ENCODE results near the gene IDH3A.

DNA sequence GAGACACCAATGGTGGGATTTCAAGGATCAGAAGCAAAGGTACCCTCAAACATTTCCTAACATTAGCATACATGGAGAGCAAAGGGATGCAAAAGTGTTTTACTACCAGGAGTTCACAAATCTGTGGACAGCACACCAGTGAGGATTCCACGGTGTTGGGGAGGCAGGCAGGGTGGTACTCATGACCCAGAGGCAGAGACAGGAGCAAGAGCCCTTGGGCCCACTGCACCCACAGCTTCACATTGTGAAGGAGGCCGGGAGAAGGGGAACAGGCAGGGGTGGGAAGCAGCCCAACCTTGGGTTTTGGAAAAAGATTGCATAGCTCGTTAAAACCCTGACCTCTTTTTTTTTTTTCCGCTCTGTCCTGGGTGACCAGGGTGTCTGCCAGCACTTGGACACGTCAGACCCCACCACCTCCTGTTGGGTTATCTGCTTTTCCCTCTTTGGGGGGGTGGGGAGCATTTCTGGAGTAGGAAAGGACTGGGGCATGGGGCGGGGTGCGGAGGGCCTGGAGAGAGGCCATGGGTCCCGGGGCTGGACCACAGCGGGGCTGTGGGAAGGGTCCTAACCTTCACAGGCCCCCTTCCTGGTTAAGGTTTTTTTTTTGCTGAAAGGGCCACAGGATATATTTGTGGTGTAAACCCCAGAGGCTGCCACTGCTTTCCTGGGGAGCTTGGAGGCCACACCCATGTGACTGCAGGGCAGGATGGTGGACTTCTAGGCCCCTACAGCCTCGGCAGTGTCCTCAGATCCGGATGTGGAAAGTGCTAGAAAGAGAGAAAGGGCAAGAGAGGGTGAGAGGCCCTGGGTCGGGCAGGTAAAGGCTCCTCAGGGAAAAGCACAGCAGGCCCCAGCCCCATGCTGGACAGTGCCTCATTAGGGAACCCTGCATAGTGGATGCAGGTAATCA is 44.3 kb upstream of the IDH3A start:
- TF ChIP-seq IRF1 (CRISPR knock-in tag; IDR thresholded peaks at IDR 0.05; ENCODE audit: borderline replicate concordance): no peak
- no peak for TF ChIP-seq CTCF (IDR thresholded peaks at IDR 0.05 in 2 of 3, conservative IDR thresholded peaks at IDR 0.05 in 1 of 3; ENCODE audit: insufficient read depth in 2 of 3, low read depth in 1 of 3, low read length in 3 of 3)
- no peak for TF ChIP-seq TEAD4 (IDR thresholded peaks at IDR 0.05; ENCODE audit: low read length)
- TF ChIP-seq TEAD4 (CRISPR knock-in tag; IDR thresholded peaks at IDR 0.05; ENCODE audit: borderline replicate concordance): no peak
- TF ChIP-seq EZH2 (IDR thresholded peaks at IDR 0.05; ENCODE audit: borderline replicate concordance, low read depth, low read length): no peak
- no peak for TF ChIP-seq BACH1 (tag; IDR thresholded peaks at IDR 0.05)
- TF ChIP-seq, protein P1, sequence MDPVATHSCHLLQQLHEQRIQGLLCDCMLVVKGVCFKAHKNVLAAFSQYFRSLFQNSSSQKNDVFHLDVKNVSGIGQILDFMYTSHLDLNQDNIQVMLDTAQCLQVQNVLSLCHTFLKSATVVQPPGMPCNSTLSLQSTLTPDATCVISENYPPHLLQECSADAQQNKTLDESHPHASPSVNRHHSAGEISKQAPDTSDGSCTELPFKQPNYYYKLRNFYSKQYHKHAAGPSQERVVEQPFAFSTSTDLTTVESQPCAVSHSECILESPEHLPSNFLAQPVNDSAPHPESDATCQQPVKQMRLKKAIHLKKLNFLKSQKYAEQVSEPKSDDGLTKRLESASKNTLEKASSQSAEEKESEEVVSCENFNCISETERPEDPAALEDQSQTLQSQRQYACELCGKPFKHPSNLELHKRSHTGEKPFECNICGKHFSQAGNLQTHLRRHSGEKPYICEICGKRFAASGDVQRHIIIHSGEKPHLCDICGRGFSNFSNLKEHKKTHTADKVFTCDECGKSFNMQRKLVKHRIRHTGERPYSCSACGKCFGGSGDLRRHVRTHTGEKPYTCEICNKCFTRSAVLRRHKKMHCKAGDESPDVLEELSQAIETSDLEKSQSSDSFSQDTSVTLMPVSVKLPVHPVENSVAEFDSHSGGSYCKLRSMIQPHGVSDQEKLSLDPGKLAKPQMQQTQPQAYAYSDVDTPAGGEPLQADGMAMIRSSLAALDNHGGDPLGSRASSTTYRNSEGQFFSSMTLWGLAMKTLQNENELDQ (CRISPR knock-in tag; IDR thresholded peaks at IDR 0.05; ENCODE audit: borderline replicate concordance): no peak
- TF ChIP-seq ZBTB34 (CRISPR knock-in tag; IDR thresholded peaks at IDR 0.05): no peak
- TF ChIP-seq POLR2A (conservative IDR thresholded peaks at IDR 0.05): no peak
- no peak for TF ChIP-seq MTA1 (IDR thresholded peaks at IDR 0.05; ENCODE audit: borderline replicate concordance)
- no peak for TF ChIP-seq NCOA2 (IDR thresholded peaks at IDR 0.05; ENCODE audit: partially characterized antibody in 2 of 2)
- TF ChIP-seq ZNF324 (CRISPR knock-in tag; IDR thresholded peaks at IDR 0.05): no peak
- no peak for TF ChIP-seq CHD4 (IDR thresholded peaks at IDR 0.05; ENCODE audit: insufficient read depth, insufficient replicate concordance, low read depth, low read length, poor library complexity, severe bottlenecking)
- TF ChIP-seq HINFP (tag; conservative IDR thresholded peaks at IDR 0.05; ENCODE audit: low read depth): no peak
